H9 (cell line): ENCODE results near the gene CYP2J2. TPM values are rescaled to one million over a fixed set of nuclear protein-coding genes. Genes with fewer than 3 reads are reported as not detected.

Experiments used
- DNase-seq: peaks from one replicate; pipeline ENCODE4 v3.0.0-alpha.2; 2017
- H2AFZ ChIP-seq: one replicate; pipeline ENCODE4 v1.6.1; 2013; ENCODE audit warnings: mild to moderate bottlenecking, low read length, control low read depth, moderate library complexity
- H2AK5ac ChIP-seq: 2 replicates; pipeline ENCODE4 v1.6.1; 2013; ENCODE audit warnings: low read length, control low read depth, mixed read lengths; ENCODE audit not compliant: insufficient read length
- H2BK120ac ChIP-seq: one replicate; pipeline ENCODE4 v1.6.1; 2013; ENCODE audit warnings: low read depth, mild to moderate bottlenecking, low read length, control low read depth, inconsistent platforms; ENCODE audit not compliant: poor library complexity, severe bottlenecking
- H2BK12ac ChIP-seq: 2 replicates; pipeline ENCODE4 v1.6.1; 2013; ENCODE audit warnings: low read length, control low read depth, mixed read lengths, low read depth; ENCODE audit not compliant: insufficient read length
- H2BK15ac ChIP-seq: 2 replicates; pipeline ENCODE4 v1.6.1; 2013; ENCODE audit warnings: low read depth, low read length, control low read depth
- H2BK20ac ChIP-seq: one replicate; pipeline ENCODE4 v1.6.1; 2013; ENCODE audit warnings: low read depth, mild to moderate bottlenecking, low read length, control low read depth, inconsistent platforms; ENCODE audit not compliant: poor library complexity, severe bottlenecking
- H2BK5ac ChIP-seq: 2 replicates; pipeline ENCODE4 v1.6.1; 2013; ENCODE audit warnings: low read length, control low read depth, mixed read lengths; ENCODE audit not compliant: insufficient read length
- H3K14ac ChIP-seq: 2 replicates; pipeline ENCODE4 v1.6.1; 2013; ENCODE audit warnings: low read length, control low read depth; ENCODE audit not compliant: insufficient read depth
- H3K18ac ChIP-seq: 2 replicates; pipeline ENCODE4 v1.6.1; 2013; ENCODE audit warnings: low read depth, mild to moderate bottlenecking, mixed read lengths, low read length, control low read depth; ENCODE audit not compliant: insufficient read length
- H3K23ac ChIP-seq: 2 replicates; pipeline ENCODE4 v1.6.1; 2013; ENCODE audit warnings: low read length, control low read depth, mixed read lengths, low read depth; ENCODE audit not compliant: insufficient read length
- H3K23me2 ChIP-seq: 2 replicates; pipeline ENCODE4 v1.6.1; 2013; ENCODE audit warnings: low read depth, mild to moderate bottlenecking, mixed read lengths, low read length, control low read depth; ENCODE audit not compliant: insufficient read length, poor library complexity, severe bottlenecking
- H3K27ac ChIP-seq: 2 replicates; pipeline ENCODE4 v1.5.1; 2013; ENCODE audit warnings: low read length, control low read depth, mixed read lengths, low read depth; ENCODE audit not compliant: insufficient read length
- H3K27me3 ChIP-seq: 2 replicates; pipeline ENCODE4 v1.6.1; 2013; ENCODE audit warnings: low read length, control low read depth, inconsistent platforms; ENCODE audit not compliant: insufficient read depth
- H3K4ac ChIP-seq: 2 replicates; pipeline ENCODE4 v1.6.1; 2013; ENCODE audit warnings: low read depth, mild to moderate bottlenecking, control low read depth, inconsistent platforms, low read length, moderate library complexity
- H3K4me1 ChIP-seq: 2 replicates; pipeline ENCODE4 v1.6.1; 2013; ENCODE audit warnings: low read length, control low read depth, inconsistent platforms; ENCODE audit not compliant: insufficient read depth
- H3K4me2 ChIP-seq: 2 replicates; pipeline ENCODE4 v1.6.1; 2013; ENCODE audit warnings: low read length, control low read depth, mixed read lengths; ENCODE audit not compliant: insufficient read length, insufficient read depth
- H3K56ac ChIP-seq: 2 replicates; pipeline ENCODE4 v1.6.1; 2013; ENCODE audit warnings: low read depth, mild to moderate bottlenecking, mixed read lengths, low read length, control low read depth; ENCODE audit not compliant: insufficient read length
- H3K79me1 ChIP-seq: 2 replicates; pipeline ENCODE4 v1.6.1; 2013; ENCODE audit warnings: low read depth, mild to moderate bottlenecking, moderate library complexity, low read length, control low read depth, inconsistent platforms; ENCODE audit not compliant: insufficient read depth, poor library complexity, severe bottlenecking
- H3K79me2 ChIP-seq: 2 replicates; pipeline ENCODE4 v1.6.1; 2013; ENCODE audit warnings: low read length, control low read depth, inconsistent platforms; ENCODE audit not compliant: insufficient read depth
- H3K9ac ChIP-seq: 2 replicates; pipeline ENCODE4 v1.6.1; 2013; ENCODE audit warnings: low read length, control low read depth, mixed read lengths; ENCODE audit not compliant: insufficient read length; ENCODE audit errors: extremely low read depth
- H3K9me3 ChIP-seq: one replicate; pipeline ENCODE4 v1.6.1; 2013; ENCODE audit warnings: low read depth, low read length, inconsistent platforms; ENCODE audit not compliant: control insufficient read depth
- H3T11ph ChIP-seq: one replicate; pipeline ENCODE4 v1.6.1; 2013; ENCODE audit warnings: mild to moderate bottlenecking, low read length, control low read depth, inconsistent platforms
- H4K20me1 ChIP-seq: one replicate; pipeline ENCODE4 v1.6.1; 2013; ENCODE audit not compliant: control insufficient read depth, insufficient read length, insufficient read depth
- H4K5ac ChIP-seq: 2 replicates; pipeline ENCODE4 v1.6.1; 2013; ENCODE audit warnings: low read depth, mild to moderate bottlenecking, mixed read lengths, low read length, control low read depth; ENCODE audit not compliant: insufficient read length
- H4K8ac ChIP-seq: replicated peaks from 2 replicates; pipeline ENCODE4 v1.6.1; 2013; ENCODE audit warnings: low read length, control low read depth, mixed read lengths, low read depth; ENCODE audit not compliant: insufficient read length
- H4K91ac ChIP-seq: 2 replicates; pipeline ENCODE4 v1.6.1; 2013; ENCODE audit warnings: low read depth, mild to moderate bottlenecking, moderate library complexity, mixed read lengths, low read length, control low read depth; ENCODE audit not compliant: insufficient read length
- H3K27ac Mint-ChIP-seq, 3 experiments: 2 replicates in 2 of 3; 3 replicates in 1 of 3; pipeline ENCODE4 v1.8.0; 2020 to 2021; ENCODE audit warnings: mixed read lengths in 3 of 3, mild to moderate bottlenecking in 1 of 3, moderate library complexity in 1 of 3
- H3K27me3 Mint-ChIP-seq: 2 replicates; pipeline ENCODE4 v1.8.0; 2021; ENCODE audit warnings: low read depth, mild to moderate bottlenecking, moderate library complexity, mixed read lengths
- H3K36me3 Mint-ChIP-seq, 3 experiments: 2 replicates in 2 of 3; 3 replicates in 1 of 3; pipeline ENCODE4 v1.8.0; 2020 to 2021; ENCODE audit warnings: low read depth in 3 of 3, mixed read lengths in 3 of 3; ENCODE audit not compliant: insufficient read depth in 1 of 3
- H3K4me1 Mint-ChIP-seq, 2 experiments: 2 replicates each; pipeline ENCODE4 v1.8.0; 2020; ENCODE audit warnings: mixed read lengths in 2 of 2
- H3K4me3 Mint-ChIP-seq, 2 experiments: 2 replicates in 1 of 2; 3 replicates in 1 of 2; pipeline ENCODE4 v1.8.0; 2020 to 2021; ENCODE audit warnings: mild to moderate bottlenecking in 2 of 2, mixed read lengths in 2 of 2, moderate library complexity in 1 of 2
- H3K9me3 Mint-ChIP-seq, 2 experiments: 2 replicates in 1 of 2; 3 replicates in 1 of 2; pipeline ENCODE4 v1.8.0; 2020; ENCODE audit warnings: mild to moderate bottlenecking in 2 of 2, mixed read lengths in 2 of 2, moderate library complexity in 1 of 2
- CTCF ChIP-seq: fragments of 200-600 bp; sonication (generic); conservative IDR thresholded peaks from 3 replicates; pipeline ENCODE4 v1.8.0; 2021; ENCODE audit warnings: antibody characterized with exemption, mild to moderate bottlenecking
- WGBS: extraction: QIAGEN DNeasy Blood & Tissue Kit; methylation state at CpG from one replicate; pipeline ENCODE4 v1.1.7; 2013; ENCODE audit warnings: missing lambda C conversion rate, low lambda C conversion rate, mixed read lengths; ENCODE audit not compliant: insufficient read length; ENCODE audit errors: extremely low coverage; 5-methylcytosine and 5-hydroxymethylcytosine counted together
- total RNA-seq: library from RNA; stranded (reverse); gene quantifications from 2 replicates; pipeline ENCODE4 v1.2.1, GENCODE V29; 2021

Gene CYP2J2
- total RNA-seq, 1 experiment from 2014 or later = 0.57 TPM

- no peak overlapping the region for H3K56ac ChIP-seq
- H3K36me3 Mint-ChIP-seq = no peaks in the 10 kb centered on the region
- H3K27ac Mint-ChIP-seq = no peak overlapping the region
- H3K23me2 ChIP-seq = no peaks in the 10 kb centered on the region
- TF ChIP-seq CTCF = no peak
- no peak overlapping the region for H3K4me2 ChIP-seq
- no peaks in the 10 kb centered on the region for H3K79me2 ChIP-seq
- no peak overlapping the region for H2AFZ ChIP-seq
- H3K27ac ChIP-seq = no peak overlapping the region
- no peaks in the 10 kb centered on the region for H4K20me1 ChIP-seq
- no peak overlapping the region for H3T11ph ChIP-seq
- no peaks in the 10 kb centered on the region for H3K9me3 Mint-ChIP-seq
- H2AK5ac ChIP-seq = no peak overlapping the region
- WGBS = no CpG with 5 or more reads among the region's 1 CpG
- H3K27me3 ChIP-seq = no peaks in the 10 kb centered on the region
- H3K4ac ChIP-seq = no peak overlapping the region
- no peak overlapping the region for H3K9ac ChIP-seq
- no peak overlapping the region for H3K18ac ChIP-seq
- H3K27me3 Mint-ChIP-seq = no peaks in the 10 kb centered on the region; the same call in 1 of the 2 replicates
- no peak overlapping the region for H4K8ac ChIP-seq
- H4K5ac ChIP-seq = no peak overlapping the region
- no peak overlapping the region for H2BK12ac ChIP-seq
- H2BK120ac ChIP-seq = no peak overlapping the region
- no peaks in the 10 kb centered on the region for H3K4me1 Mint-ChIP-seq
- H3K14ac ChIP-seq = no peak overlapping the region
- H3K9me3 ChIP-seq = no peaks in the 10 kb centered on the region
- no peaks in the 10 kb centered on the region for H3K4me1 ChIP-seq
- no peak overlapping the region for H4K91ac ChIP-seq
- H2BK5ac ChIP-seq = no peak overlapping the region
- H3K4me3 Mint-ChIP-seq = no peak overlapping the region
- H2BK20ac ChIP-seq = no peak overlapping the region
- H3K79me1 ChIP-seq = no peaks in the 10 kb centered on the region
- no peak for DNase-seq
- H3K23ac ChIP-seq = no peak overlapping the region
- H2BK15ac ChIP-seq = no peak overlapping the region
These were observed 19.2 kb upstream of the CYP2J2 start for GRCh38 chr1:59945790-59946189.
